GM12878 (cell line): ENCODE measurements around the gene AURKAIP1. TPM values are rescaled to one million over a fixed set of nuclear protein-coding genes. Genes with fewer than 3 reads are reported as not detected.

Experiments used
- ATAC-seq: fragments of 200-7000 bp; cut with Tn5 transposase; 3 replicates; pipeline ENCODE4 v1.9.1; 2020; ENCODE audit warnings: mild to moderate bottlenecking, moderate library complexity
- BruUV-seq: library from RNA; stranded (reverse); fragments of 400-500 nt; replicated peaks from 2 replicates; lab custom pipeline; 2021; lab: Mats Ljungman, UMichigan
- CTCF ChIA-PET: fragments of 300-600 bp; sonication (Branson Sonifier 250); formaldehyde crosslinking; extraction: SDS; loops from one replicate; lab custom pipeline; 2021; ENCODE audit warnings: inconsistent platforms; lab: Yijun Ruan, JAX
- POLR2A ChIA-PET: fragments of 350-600 bp; formaldehyde crosslinking; extraction: SDS; loops from one replicate; lab custom pipeline; 2021; ENCODE audit warnings: inconsistent platforms; lab: Charles Lee
- RAD21 ChIA-PET: fragments of 300-600 bp; sonication (Branson Sonifier 250); formaldehyde crosslinking; loops from one replicate; lab custom pipeline; 2023; ENCODE audit warnings: antibody characterized with exemption; ENCODE audit not compliant: unreplicated experiment; lab: Charles Lee
- SMC1A ChIA-PET: fragments of 300-600 bp; sonication (Branson Sonifier 250); formaldehyde crosslinking; loops from one replicate; lab custom pipeline; 2023; ENCODE audit not compliant: unreplicated experiment, uncharacterized antibody; lab: Charles Lee
- DNase-seq: peaks from one replicate; pipeline ENCODE4 v3.0.0-alpha.2; 2011; ENCODE audit warnings: low read depth, low spot score
- FAIRE-seq: peaks from 3 replicates; lab custom pipeline; 2011; peaks lifted over from hg19 to GRCh38; lab: Jason Lieb, UNC
- H2AFZ ChIP-seq: 2 replicates; pipeline ENCODE4 v1.6.0; 2011; ENCODE audit warnings: low read depth, low read length, control low read depth; ENCODE audit not compliant: control insufficient read depth
- H3K27ac ChIP-seq: 2 replicates; pipeline ENCODE4 v1.5.1; 2011; ENCODE audit warnings: control low read depth; ENCODE audit not compliant: control insufficient read depth, insufficient read depth
- H3K27me3 ChIP-seq, 2 experiments: replicated peaks in 1 of 2; 2 replicates each; pipeline versions ENCODE4 v1.6.0 to v1.6.1; 2011; ENCODE audit warnings: low read length in 1 of 2; ENCODE audit not compliant: control insufficient read depth in 2 of 2, insufficient read depth in 2 of 2
- H3K36me3 ChIP-seq, 2 experiments: 2 replicates each; pipeline ENCODE4 v1.5.1; 2011; ENCODE audit warnings: low read length in 1 of 2; ENCODE audit not compliant: control insufficient read depth in 2 of 2, insufficient read depth in 2 of 2
- H3K4me1 ChIP-seq: 2 replicates; pipeline ENCODE4 v1.6.1; 2011; ENCODE audit warnings: mild to moderate bottlenecking, low read length, moderate library complexity, mixed read lengths; ENCODE audit not compliant: control insufficient read depth, insufficient read depth
- H3K4me2 ChIP-seq: 2 replicates; pipeline ENCODE4 v1.6.0; 2011; ENCODE audit warnings: control low read depth; ENCODE audit not compliant: control insufficient read depth, insufficient read depth
- H3K4me3 ChIP-seq: fragments of 200-600 bp; sonication (generic); 2 replicates; pipeline ENCODE4 v1.5.1; 2016
- H3K79me2 ChIP-seq: 2 replicates; pipeline ENCODE4 v1.6.0; 2011; ENCODE audit warnings: low read length; ENCODE audit not compliant: control insufficient read depth, insufficient read depth
- H3K9ac ChIP-seq: 2 replicates; pipeline ENCODE4 v1.8.0; 2011; ENCODE audit warnings: low read length, control low read depth, mixed read lengths; ENCODE audit not compliant: control insufficient read depth, insufficient read depth
- H3K9me3 ChIP-seq: replicated peaks from 3 replicates; pipeline ENCODE4 v1.5.1; 2011; ENCODE audit warnings: mild to moderate bottlenecking, low read length; ENCODE audit not compliant: control insufficient read depth, insufficient read depth
- H4K20me1 ChIP-seq: 2 replicates; pipeline ENCODE4 v1.6.0; 2011; ENCODE audit not compliant: control insufficient read depth, insufficient read depth
- CHD1 ChIP-seq: IDR thresholded peaks from 2 replicates; pipeline ENCODE4 v1.6.1; 2012; ENCODE audit warnings: low read depth, low read length, improper control_type of control experiment
- CHD4 ChIP-seq: fragments of 200-600 bp; sonication (generic); IDR thresholded peaks from 2 replicates; pipeline ENCODE4 v1.6.1; 2016; ENCODE audit warnings: mild to moderate bottlenecking
- EP300 ChIP-seq, 2 experiments: fragments of 150-350 bp in 1 of 2; IDR thresholded peaks; 2 replicates each; pipeline ENCODE4 v1.6.1; 2011 to 2012; ENCODE audit warnings: low read depth in 2 of 2, low read length in 2 of 2, borderline replicate concordance in 1 of 2, improper control_type of control experiment in 1 of 2, inconsistent platforms in 1 of 2; ENCODE audit not compliant: control insufficient read depth in 1 of 2
- LARP7 ChIP-seq: fragments of 450-650 bp; IDR thresholded peaks from 2 replicates; pipeline ENCODE4 v1.6.1; 2017; ENCODE audit warnings: mild to moderate bottlenecking
- ZBTB11 ChIP-seq: fragments of 450-650 bp; formaldehyde crosslinking; IDR thresholded peaks from 2 replicates; pipeline ENCODE4 v1.5.0; 2022; ENCODE audit warnings: mild to moderate bottlenecking, missing genetic modification characterization
- WGBS: methylation state at CpG from one replicate; pipeline ENCODE4 v1.1.6; 2016; ENCODE audit warnings: low lambda C conversion rate; ENCODE audit not compliant: insufficient replicate concordance, insufficient coverage; ENCODE audit errors: missing lambda C conversion rate; 5-methylcytosine and 5-hydroxymethylcytosine counted together
- in situ Hi-C: fragments of 300-500 bp; cut with MboI; formaldehyde crosslinking; loops from 9 replicates; pipeline ENCODE4 v1.14.3; 2018; ENCODE audit warnings: mixed read lengths
- intact Hi-C: fragments of 100-400 bp; cut with micrococcal nuclease; formaldehyde crosslinking; loops from one replicate; pipeline ENCODE4 v1.14.2; 2022; ENCODE audit not compliant: unreplicated experiment
- polyA plus RNA-seq, 11 experiments: library from polyadenylated mRNA; depleted of rRNA in 4 of 11; unstranded in 6 of 11; stranded (reverse) in 5 of 11; fragments of >200 nt; fragmentation: Nextera tagmentation in 4 of 11; fragmentation: Illumina TruSeq in 1 of 11; extraction: Ambion mirVana in 4 of 11; extraction: Trizol in 1 of 11; gene quantifications; 1 replicate in 1 of 11; 2 replicates in 10 of 11; pipeline versions ENCODE4 v1.2.1 to v1.2.3, GENCODE V29; 2011 to 2016; ENCODE audit warnings: inconsistent platforms in 2 of 11, missing spikeins in 2 of 11, low read depth in 1 of 11
- total RNA-seq, 4 experiments: library from RNA; depleted of rRNA in 3 of 4; stranded (reverse); fragments of >200 nt in 3 of 4; fragmentation: Illumina TruSeq in 1 of 4; extraction: Trizol in 1 of 4; gene quantifications; 2 replicates each; pipeline versions ENCODE4 v1.2.1 to v1.2.3, GENCODE V29; 2013 to 2021
- TF ChIP-seq, protein P1 (sequence below): fragments of 450-650 bp; IDR thresholded peaks from 2 replicates; pipeline ENCODE4 v1.6.1; 2017; ENCODE audit warnings: borderline replicate concordance

Gene AURKAIP1
- total and polyA plus RNA-seq, 10 of the 15 experiments (the other 5 are each of a cell fraction or from before 2014, with no cell fraction given) = 6.5 to 366 (median 120) TPM

GRCh38 chr1:1347663-1348419 is 27.2 kb downstream of the AURKAIP1 start (continued):
- TF ChIP-seq, protein P1, sequence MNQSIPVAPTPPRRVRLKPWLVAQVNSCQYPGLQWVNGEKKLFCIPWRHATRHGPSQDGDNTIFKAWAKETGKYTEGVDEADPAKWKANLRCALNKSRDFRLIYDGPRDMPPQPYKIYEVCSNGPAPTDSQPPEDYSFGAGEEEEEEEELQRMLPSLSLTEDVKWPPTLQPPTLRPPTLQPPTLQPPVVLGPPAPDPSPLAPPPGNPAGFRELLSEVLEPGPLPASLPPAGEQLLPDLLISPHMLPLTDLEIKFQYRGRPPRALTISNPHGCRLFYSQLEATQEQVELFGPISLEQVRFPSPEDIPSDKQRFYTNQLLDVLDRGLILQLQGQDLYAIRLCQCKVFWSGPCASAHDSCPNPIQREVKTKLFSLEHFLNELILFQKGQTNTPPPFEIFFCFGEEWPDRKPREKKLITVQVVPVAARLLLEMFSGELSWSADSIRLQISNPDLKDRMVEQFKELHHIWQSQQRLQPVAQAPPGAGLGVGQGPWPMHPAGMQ = no peak
- TF ChIP-seq CHD1 = no peak
- TF ChIP-seq LARP7 = no peak
- no peak for TF ChIP-seq ZBTB11 (CRISPR knock-in tag)
- no peak for TF ChIP-seq CHD4

DNA sequence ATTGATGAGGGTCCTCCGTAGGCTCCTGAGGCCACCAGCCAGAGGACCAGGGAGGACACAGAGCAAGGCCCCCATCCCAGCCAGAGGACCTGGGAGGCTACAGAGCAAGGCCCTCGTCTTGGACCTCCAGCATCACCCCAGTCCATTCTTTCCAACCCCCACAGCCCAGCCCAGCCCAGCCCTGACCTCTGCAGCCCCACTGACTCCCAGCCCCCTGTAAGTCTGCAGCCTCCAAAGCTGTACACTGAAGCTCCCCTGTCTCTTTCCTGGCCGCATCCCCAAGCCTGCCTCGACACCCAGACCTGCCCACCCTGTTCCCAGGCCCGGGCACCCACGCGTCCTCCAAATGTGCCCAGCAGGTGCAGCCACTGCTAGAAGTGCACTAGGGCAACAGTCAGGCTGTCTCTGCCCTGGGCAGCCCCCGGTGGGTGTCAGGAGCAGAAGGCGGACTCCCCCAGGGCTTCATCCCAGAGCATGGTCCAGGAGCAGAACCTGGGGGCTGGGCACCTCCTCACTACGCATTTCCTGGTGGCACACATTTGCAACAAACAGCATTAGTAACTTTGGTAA is 27.9 kb downstream of the AURKAIP1 start:
- no peak overlapping the region for H2AFZ ChIP-seq
- WGBS = 92% methylated on average over 10 of the region's 10 CpGs
- POLR2A ChIA-PET = no interaction called here
- H3K4me1 ChIP-seq = peaks cover 6% of the 10 kb centered on the region; the same call in 1 of the 2 replicates
- H3K36me3 ChIP-seq = no peaks in the 10 kb centered on the region
- no peak overlapping the region for H3K9ac ChIP-seq
- peaks cover 2% of the 10 kb centered on the region for H3K79me2 ChIP-seq
- H3K4me3 ChIP-seq = no peak overlapping the region
- no peak for TF ChIP-seq EP300 (IDR thresholded peaks at IDR 0.05; ENCODE audit: borderline replicate concordance in 1 of 2, control insufficient read depth in 1 of 2, low read depth in 2 of 2, low read length in 2 of 2)
- no peaks in the 10 kb centered on the region for H3K27me3 ChIP-seq
- no TSS peak for BruUV-seq
- no peak for FAIRE-seq
- peak overlapping the region; percentile 83 for H3K4me2 ChIP-seq
- no peak for ATAC-seq
- no peak overlapping the region for H3K27ac ChIP-seq
- CTCF ChIA-PET = interaction anchor here (1.2 to 2.1 kb wide), 2 partner anchors 25 to 94 kb away, joined by 3 to 12 read pairs; no protein-coding TSS in a partner anchor
- no peak for DNase-seq
- no peaks in the 10 kb centered on the region for H4K20me1 ChIP-seq
- intact Hi-C loops (no loop called here), in situ Hi-C loops (no loop called here)
- RAD21 ChIA-PET = interaction anchor here (0.9 to 1.1 kb wide), 2 partner anchors 10 to 25 kb away, joined by 3 read pairs; no protein-coding TSS in a partner anchor
- SMC1A ChIA-PET = no interaction called here
- H3K9me3 ChIP-seq = no peaks in the 10 kb centered on the region
